ENCODE results near the gene MS4A2.
"Not testable (repeated sequence)": the region's sequence is repeated elsewhere in the genome, so short reads cannot be mapped to it uniquely, and the experiment has no call there.

Gene MS4A2

GRCh38 chr11:60104471-60105115, 16.1 kb downstream of the MS4A2 start:
- not testable (repeated sequence) for DNase-seq

DNA sequence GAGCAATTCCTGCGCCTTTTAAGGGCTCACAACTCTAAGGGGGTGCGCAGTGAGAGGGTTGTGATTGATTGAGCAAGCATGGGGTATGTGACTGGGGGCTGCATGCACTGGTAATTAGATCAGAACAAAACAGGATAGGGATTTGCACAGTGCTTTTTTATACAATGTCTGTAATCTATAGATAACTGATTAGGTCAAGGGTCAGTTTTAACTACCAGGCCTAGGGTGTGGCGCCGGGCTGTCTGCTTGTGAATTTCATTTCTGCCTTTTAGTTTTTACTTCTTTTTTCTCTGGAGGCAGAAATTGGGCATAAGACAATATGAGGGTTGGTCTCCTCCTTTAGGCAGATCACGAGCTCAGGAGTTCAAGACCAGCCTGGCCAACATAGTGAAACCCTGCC, 20.2 kb downstream of the MS4A2 start:
- not testable (repeated sequence) for DNase-seq

DNA sequence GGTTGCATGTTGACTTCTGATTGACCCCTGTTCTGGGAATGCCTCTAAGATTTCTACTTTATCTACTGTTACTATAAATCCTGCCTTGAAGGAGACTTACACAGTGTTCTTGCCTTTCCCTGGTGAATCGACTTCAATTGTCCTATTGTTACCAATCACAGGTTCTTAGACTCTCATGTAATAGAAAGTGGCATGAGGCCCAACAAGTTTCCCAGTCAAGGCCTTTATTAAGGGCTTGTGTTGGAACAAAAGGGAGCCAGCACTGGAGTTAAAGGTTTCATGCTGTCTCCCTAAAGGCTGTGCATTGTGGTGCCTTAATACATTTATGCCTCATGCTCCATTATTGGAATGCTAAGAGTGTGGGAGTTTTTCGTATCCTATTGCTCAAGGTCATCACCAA, 23.3 kb downstream of the MS4A2 start:
- DNase-seq: no peak

- DNase-seq: no peak
Observed at GRCh38 chr11:60116996-60117790, 28.7 kb downstream of the MS4A2 start.

DNA sequence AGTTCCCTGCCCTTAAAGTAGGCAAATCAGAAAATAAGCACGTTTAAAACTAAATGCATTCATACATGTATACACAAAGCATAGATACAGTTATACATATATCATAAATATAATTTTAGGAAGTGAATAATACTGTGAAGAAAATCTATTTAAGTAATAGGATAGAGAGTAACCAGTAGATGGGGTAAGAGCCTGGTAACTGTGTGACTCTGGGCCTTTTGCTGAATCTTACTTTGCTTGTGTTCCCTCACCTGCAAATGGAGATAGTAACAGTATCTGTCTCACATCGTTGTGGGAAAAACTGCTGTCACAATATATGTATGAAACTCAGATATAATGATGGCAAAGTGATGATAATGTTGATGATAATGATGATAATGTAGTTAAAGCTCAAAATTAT, 29.9 kb downstream of the MS4A2 start:
- DNase-seq: peak; percentile 42

- DNase-seq: peak; percentile 87
Observed at GRCh38 chr11:60119710-60120109, 31.2 kb downstream of the MS4A2 start.

- peak; percentile 16 for DNase-seq
Observed at GRCh38 chr11:60121264-60121663, 32.8 kb downstream of the MS4A2 start.

GRCh38 chr11:60122414-60123036, 34.1 kb downstream of the MS4A2 start:
- DNase-seq: no peak

DNA sequence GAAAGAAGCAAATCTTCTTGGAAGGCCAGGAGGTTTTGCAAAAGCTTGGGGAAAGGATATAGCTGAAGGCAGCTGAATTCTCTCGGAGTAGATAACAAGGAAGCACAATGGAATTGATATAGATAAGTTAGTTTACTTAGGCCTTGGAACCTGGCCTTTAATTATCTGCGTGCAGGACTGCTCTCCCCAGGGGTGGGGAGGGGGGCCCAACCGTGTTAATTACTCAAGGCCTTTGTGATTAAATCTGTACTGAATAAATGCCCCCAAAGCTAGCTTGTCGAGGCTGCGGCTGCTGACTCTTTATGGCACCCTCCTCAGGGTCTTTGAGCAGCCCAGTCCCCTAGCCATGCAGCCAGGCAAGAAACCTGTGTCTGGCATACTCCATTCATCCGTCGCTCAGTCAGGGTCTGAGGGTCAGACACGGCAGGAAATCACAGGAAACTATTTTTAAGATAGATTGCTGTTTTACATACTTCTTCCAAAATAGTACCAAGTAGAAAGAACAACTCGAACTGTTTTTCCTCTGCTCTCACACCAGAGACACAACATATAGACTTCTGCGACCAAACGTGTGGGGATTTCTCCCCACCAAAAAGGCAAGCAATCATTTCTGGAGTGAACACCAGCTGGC, 36.5 kb downstream of the MS4A2 start:
- no peak for DNase-seq

DNA sequence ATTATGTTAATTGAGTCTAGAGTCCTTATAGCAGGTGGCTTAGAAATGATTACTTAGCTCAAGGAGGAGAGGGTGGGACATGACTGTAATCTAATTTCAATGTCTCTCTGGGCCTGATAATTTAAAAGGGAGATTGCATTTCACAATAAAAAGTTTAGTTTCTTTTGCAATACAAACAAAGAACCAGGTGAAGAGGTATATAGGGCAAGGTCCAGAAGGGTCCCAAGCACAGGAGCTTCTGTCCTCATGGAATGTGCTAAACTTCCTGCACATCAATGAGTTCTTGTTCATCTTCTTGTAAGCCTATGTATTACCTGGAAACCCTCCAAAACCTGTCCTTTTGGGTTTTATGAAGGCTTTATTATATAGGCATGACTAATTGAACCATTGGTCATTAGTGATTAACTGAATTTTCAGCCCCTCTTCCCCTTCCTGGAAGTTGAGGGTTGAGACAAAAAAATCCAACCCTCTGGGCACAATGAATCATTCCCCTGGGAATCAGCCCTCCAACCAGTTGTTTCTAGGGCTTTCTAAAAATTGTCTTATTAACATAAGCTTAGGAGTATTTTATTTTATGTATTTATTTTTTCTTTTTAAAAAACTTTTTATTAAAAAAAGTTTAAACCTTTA, 37.6 kb downstream of the MS4A2 start:
- no peak for DNase-seq

- no peak for DNase-seq
Observed at GRCh38 chr11:60127311-60127811, 38.9 kb downstream of the MS4A2 start.

DNA sequence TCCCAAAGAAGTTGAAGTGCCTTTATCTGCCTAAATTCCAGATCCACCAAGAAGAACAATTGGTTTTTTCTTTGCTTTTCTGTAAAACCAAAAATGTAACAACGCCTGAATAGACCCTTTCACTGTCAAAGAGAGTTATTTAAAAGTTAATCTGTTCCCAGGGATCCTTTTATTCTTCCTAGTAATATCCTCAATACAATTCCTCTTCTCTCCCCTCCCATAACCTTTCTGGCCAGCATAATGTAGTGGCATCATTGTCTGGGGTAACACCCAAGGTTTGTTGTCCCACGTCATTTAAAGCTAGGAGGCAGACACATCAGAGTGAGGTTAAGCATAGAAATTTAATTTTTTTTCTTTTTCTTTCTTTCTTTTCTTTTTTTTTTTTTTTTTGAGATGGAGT, 39.9 kb downstream of the MS4A2 start:
- no peak for DNase-seq

DNA sequence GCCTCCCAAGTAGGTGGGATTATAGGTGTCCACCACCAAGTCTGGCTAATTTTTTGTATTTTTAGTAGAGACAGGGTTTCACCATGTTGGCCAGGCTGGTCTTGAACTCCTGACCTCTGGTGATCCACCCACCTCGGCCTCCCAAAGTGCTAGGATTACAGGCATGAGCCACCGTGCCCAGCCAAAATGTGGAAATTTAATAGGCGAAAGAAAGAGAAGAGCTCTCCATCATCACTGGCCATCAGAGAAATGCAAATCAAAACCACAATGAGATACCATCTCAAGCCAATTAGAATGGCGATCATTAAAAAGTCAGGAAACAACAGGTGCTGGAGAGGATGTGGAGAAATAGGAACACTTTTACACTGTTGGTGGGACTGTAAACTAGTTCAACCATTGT, 40.4 kb downstream of the MS4A2 start:
- not testable (repeated sequence) for DNase-seq

GRCh38 chr11:60129853-60130252, 41.4 kb downstream of the MS4A2 start:
- DNase-seq: no peak

GRCh38 chr11:60130496-60130895, 42.0 kb downstream of the MS4A2 start:
- peak; percentile 65 for DNase-seq

- DNase-seq: no peak
Observed at GRCh38 chr11:60131912-60132311, 43.4 kb downstream of the MS4A2 start.

GRCh38 chr11:60133917-60134316, 45.5 kb downstream of the MS4A2 start:
- no peak for DNase-seq

GRCh38 chr11:60143768-60144167, 55.3 kb downstream of the MS4A2 start:
- DNase-seq: no peak

GRCh38 chr11:60145677-60146076, 57.2 kb downstream of the MS4A2 start:
- DNase-seq: no peak

Data from inflammatory macrophage treated with lipopolysaccharide for 4 hours (primary cell).